Measurements from ENCODE around the gene MAPK11.
A peak's percentile ranks its signal among the peaks of the same experiment; 100 is the strongest.

Gene MAPK11

DNA sequence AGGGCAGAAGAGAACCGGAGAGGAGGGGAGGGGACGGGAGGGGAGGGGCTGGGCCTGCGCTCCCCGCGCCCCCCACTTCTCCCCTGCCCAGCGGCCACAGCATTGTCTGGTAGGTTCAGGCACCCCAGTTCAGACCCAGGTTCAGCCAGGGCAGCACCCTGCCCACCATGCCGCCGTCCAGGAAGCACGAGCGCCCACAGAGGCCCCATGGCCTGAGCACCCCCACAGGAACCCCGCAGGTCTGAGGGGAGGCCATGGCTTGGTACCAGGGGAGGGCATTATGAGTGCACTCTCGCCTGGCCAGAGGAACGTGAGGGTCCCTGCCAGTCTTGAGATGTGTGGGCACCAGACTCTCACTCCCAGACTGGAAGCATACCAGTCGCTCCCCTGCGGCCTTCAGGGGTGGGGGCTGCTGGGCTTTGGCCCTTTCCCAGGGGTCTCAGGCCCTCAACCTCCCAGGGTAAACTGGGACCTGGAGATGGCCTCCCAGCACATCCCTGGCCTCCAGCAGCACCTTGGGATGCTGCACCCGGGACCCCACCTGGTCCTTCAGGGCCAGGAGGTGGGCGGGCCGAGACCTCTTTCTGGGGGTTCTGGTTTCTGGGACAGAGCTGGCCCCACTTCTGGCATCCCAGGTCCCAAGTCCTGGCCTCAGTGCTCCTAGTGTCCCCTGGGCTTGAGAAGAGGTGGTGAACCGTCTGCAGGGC, 37.9 kb upstream of the MAPK11 start:
- DNase-seq: no peak

GRCh38 chr22:50306753-50307749, 36.9 kb upstream of the MAPK11 start, which contains the start of gene PLXNB2:
Gene PLXNB2, minus strand, starts transcription at chr22:50307646. Its CDS starts 17,062 bp downstream, at chr22:50290584.
- peak; percentile 41 to 50 for DNase-seq

GRCh38 chr22:50305923-50306566, 35.9 kb upstream of the MAPK11 start:
- peak in 1 of 2 donors; percentile 45 for DNase-seq

DNA sequence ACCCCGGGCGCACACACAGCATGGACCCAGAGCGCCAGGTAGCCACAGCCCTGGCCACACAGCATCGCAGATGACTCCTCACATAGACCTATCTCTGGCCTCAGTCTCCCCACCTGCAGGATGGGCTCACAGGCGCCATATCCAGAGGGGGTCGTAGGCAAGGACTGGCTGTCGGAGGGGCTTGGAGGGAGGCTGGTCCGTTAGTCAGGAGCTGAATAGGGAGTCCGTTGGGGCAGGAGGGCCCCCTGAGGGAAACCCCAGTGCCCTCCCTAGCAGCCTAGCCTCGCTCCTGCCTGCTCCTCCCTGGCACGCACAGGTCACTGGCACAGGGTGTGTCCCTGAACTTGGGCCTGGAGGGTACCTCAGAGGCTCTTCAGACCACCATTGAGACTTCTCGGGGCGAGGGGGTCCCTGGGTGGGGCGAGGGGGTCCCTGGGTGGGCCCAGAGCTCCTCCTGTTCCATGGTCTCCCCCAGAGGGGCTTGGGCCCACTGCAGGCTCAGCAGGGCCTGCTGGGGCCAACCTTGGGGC, 35.3 kb upstream of the MAPK11 start:
- no peak for DNase-seq

DNA sequence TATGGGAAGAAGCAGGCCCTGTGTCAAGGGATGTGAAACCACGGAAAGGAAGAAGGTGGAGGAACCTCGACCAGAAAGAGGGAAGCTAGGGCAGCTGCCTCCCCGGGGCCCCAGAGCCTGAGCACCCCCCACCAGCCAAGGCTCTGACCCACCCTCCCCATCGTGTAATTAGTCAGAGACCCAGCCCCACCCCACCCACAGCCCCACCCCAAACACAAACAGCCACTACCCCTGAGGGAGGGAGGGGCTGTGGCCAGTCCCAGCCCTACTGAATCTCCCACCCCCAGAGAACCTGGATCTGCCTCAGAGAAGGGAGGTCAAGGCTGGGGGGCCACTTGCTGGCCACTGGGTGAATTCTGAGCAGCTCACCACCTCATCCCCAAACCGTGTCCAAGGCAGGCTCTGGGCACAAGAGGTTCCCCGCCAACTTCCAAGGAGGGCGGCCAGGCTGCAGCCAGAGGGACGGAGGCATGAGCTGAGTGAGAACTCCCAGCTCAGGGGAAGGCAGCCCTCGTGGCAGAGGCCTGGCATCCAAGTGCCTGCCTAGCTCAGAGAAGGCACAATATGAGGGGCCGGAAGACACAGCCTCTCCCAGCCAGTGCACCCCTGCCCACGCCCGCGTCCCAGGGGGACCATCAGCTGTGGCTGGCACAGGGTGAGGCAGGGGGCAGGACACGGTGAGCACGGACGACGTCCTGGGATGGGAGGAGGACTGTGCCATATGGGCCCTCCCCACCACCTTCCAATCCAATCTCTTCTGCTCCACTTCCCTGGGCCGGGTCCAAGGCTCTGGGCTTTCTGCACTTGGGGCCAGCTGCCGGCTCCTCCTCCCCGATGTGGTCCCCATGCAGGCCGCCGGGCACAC, 34.6 kb upstream of the MAPK11 start:
- DNase-seq: peak in 1 of 2 donors; percentile 50

DNA sequence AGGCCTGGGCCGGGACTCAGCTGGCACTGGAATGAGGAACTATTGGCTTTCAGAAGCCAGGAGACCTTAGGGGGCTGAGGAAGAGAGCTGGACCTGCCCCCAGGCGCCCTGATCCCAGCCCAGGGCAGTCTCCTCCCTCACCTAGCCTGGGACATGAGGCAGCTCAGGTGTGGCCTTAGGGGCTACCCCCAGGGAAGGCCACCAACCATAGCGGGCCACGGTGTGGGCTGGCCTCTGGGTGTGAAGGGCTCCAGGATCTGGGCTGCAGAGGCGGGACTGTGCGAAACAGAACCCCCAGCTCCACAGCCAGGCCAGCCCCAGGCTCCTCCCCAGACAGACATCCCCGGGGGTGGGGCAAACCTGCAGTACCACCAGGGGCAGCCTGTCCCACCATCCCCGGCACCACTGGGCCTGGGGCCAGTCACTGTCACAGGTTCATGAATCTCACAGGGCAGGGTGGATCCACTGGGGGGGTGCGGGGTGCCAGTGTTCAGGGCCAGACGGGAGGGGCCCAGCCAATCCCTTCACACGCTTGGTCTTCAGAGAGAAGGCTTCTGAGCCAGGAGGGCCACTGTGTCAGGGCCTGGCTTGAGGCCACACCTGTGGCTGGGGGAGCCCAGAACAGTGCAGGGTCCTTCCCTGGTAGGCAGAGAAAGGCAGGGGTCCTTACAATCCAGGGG, 33.8 kb upstream of the MAPK11 start:
- peak in 1 of 2 donors; percentile 53 for DNase-seq

DNA sequence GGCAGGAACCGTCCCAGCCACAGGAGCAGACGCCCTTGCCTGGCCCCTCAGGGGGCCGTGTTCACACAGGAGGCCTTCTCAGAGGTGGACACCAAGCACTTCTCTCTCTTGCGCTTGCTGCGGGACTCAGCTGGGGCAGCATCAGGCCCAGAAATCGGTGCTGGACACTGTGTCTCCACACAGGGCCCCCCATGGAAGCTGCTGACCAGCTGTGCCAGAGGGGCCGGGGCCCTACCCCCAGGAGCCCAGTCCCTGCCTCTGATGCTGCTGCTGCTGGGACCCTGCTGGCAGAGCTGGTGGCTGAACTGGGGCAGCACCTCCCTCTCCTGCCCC, 33.3 kb upstream of the MAPK11 start:
- no peak for DNase-seq

DNA sequence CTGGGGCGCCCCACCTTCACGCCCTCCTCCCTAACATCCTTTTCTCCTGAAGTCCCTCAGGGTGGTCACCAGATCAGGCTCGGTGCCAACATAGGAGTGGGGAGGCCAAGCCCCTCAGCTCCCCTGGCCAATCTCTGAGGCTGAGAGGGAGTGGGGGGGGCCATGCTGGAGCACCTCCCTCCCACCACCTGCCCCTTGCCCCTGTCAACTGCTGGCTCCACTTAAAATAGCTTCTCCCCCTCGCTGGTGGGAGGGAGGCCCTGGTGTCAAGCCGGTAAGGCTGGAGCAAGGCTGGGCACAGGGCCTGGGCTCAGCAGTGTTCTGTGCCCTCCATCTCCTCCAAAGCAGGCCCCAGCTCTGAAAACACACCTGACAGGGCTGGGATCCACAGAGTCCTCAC, 32.4 kb upstream of the MAPK11 start:
- DNase-seq: no peak

DNA sequence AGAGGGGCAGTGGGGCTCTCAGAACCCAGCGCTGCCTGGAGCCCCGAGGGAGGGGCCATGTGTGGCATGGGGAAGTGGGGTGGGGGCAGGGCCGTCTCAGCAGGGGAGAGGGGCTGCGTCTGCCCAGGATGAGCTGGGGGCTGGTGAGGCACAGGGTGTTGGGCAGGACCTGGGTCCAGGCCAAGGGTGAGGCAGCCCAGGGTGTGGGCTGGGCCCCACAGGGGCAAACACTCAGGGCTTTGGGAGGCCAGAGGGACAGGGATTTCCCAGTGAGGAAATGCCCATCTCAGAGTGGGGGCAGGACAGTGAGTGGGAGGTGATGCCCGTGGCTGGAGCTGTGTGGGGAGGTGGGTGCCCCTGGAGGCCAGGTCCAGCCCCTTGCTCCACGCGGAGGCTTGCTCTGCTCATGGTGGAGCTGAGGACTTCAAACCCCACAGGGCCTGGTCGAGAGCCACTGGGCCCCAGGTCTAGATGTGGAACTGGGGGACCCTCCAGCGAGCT, 31.9 kb upstream of the MAPK11 start:
- peak in 1 of 2 donors; percentile 14 for DNase-seq

GRCh38 chr22:50301581-50301991, 31.4 kb upstream of the MAPK11 start:
- peak in 1 of 2 donors; percentile 14 for DNase-seq

DNA sequence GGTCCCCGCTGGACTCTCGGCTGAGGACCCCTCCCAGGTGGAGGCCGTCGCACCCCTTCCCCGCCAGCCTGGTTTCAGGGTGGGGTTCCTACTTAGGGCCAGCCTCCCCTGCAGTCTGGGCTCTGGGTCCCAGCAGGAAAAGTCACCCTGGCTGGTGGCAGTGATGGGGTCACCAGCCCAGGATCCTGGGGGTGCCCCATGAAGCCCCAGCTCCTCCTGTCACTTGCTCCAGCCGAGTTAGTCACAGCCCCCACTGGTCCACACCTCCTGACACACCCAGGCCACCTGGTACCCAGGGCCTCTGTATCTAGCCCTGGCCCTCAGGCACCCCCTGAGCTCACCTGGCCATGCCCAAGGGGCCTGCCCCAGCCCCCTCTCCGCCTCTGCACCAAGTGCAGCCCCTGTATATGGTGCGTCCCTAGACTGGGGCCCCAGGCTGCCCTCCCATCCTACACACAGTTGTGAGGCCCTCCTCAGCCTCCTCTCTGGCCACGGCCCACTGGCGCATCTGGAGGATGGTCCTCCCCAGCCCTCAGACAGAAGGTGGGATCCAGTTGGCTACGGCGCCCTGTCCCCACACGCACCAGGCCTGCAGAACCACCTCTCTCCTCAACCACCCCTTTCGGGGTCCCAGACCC, 30.6 kb upstream of the MAPK11 start:
- no peak for DNase-seq

- no peak for DNase-seq
Measured at GRCh38 chr22:50299785-50300619, 29.8 kb upstream of the MAPK11 start.

GRCh38 chr22:50298937-50299784, 29.0 kb upstream of the MAPK11 start:
- DNase-seq: no peak

GRCh38 chr22:50298266-50298637, 28.1 kb upstream of the MAPK11 start:
- no peak for DNase-seq

DNA sequence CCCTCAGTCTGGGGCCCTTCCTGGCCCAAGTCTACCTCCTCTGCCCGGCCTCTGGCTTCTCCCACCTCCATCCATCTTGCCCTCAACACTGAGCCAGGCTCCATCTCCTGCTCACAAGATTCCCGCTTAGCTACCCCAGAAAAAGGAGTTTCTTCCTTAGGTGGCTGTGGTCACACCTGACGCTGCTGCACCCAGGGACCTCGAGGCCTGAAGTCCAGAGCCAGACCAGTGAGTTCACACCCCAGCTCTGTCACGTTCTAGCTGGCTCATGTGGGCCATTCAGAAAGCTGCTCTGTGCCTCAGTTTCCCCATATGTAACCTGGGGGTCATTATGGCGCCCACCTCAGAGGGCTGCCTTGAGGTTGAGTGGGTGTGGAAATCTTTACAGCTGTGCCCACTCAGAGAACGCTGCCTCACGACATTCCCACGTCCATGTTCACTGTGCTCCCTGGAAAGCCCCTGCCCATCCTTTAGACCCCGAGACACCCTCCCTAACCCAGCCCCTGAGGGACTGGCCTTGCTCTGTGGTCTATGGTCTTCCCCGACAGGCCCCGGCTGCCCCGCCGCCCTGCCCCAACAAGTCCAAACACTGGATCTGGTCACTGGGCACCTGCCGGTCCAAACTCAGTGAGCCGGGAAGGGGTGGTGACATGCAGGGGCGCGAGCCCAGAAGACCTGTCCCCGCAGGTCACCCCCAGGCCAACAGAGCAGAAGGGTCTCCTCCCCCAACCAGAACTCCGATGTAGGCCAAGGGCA, 27.5 kb upstream of the MAPK11 start:
- no peak for DNase-seq

DNA sequence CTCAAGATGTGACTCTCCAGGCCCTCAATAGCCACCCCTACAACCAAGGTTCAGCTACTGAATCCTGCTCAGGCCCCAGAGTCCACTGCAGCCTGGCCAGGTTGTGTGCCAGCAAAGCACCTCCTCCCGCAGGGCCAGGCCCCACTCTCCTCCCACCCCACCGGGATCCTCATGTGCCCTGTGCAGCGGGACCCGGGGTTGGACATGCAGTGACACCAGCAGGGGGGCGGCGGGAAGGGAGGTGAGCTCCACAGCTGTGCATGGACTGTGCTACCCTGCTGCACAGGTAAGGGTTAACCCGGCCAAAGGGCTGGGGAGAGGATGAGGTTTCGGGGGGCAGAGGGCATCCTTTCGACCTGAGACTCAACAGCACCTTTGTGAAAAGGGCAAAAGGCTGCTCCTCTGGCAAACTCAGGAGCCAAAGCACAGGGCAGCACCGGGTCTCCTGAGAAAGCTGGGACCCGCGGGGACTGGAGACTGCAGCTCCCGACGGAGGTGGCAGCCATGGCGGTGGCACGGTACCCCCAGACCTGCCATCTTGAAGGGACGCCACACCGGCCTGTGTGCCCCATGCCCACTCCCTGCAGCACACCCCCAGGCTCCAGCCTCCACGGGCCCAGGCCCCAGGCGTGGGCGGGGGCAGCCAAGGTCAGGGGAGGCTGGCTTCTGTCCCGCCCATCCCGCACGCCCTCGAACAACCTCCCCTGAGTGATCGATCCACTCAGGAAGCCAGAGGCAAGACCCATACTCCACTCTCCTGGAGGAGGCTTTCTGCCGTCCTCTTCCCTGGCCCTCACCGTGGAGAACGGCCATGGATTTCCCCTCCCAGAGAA, 26.7 kb upstream of the MAPK11 start:
- no peak for DNase-seq

GRCh38 chr22:50294319-50294656, 24.1 kb upstream of the MAPK11 start:
- no peak for DNase-seq
